Activated CD4-positive, CD25-positive, alpha-beta regulatory T cell (primary cell): Measurements from ENCODE around the gene GNPTAB.

Experiments used
- DNase-seq, 4 experiments: peaks; one replicate each; lab custom pipeline; 2025; lab: John Stamatoyannopoulos, UW

The GNPTAB gene

GRCh38 chr12:101804409-101804808 is 26.4 kb downstream of the GNPTAB start:
- DNase-seq: no peak

DNA sequence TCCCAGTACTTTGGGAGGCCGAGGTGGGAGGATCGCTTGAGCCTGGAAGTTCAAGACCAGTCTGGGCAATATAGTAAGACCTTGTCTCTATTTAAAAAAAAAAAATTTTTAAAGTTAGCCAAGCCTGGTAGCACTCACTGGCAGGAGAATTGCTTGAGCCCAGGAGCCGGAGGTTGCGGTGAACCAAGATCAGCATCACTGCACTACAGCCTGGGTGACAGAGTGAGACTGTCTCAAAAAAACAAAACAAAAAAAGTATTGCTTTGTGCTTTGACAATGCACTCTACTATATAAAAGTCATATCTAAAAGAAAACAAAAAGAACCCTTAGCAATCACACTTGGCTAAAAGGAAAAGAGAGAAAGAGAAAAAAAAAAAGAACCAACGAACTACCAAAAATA is 26.8 kb downstream of the GNPTAB start:
- DNase-seq: no peak

DNA sequence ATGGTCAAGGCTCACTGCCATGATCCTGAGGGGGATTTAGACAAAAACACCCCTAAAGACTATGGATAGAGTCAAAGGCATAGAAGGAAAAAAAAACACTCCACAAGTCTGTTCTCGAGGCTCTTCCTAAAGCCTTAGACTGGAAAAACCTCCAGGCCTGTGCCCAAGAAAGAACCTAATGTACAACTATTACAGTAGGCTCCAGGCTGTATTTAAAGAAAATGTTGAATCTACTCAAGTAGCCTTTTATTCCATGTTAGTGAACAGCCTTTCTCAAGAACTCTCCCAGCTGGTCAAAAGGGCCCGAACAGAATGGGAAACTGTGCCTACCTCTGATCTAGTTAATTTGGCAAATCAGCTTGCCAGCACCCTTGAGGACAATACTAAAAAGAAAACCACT is 28.3 kb downstream of the GNPTAB start:
- DNase-seq: no peak

DNA sequence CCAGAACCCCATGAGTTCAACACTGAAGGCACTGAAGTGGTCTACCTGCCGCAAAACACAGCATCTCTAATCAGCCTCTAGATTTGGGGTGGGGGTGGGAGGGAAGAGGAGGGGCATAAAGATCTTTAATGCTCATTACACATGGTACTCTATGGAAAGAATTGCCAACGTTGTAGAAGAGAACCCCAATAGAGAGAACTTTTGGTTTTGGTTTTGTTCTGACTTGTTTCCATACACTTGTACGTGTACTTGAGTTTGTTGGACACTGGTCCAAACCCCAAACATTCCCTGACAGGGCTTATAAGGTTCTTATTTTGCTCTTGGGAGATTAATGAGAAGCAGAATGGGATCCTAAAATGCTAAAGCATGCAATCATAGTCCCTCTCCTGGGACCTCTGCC is 31.0 kb downstream of the GNPTAB start:
- DNase-seq: no peak

DNA sequence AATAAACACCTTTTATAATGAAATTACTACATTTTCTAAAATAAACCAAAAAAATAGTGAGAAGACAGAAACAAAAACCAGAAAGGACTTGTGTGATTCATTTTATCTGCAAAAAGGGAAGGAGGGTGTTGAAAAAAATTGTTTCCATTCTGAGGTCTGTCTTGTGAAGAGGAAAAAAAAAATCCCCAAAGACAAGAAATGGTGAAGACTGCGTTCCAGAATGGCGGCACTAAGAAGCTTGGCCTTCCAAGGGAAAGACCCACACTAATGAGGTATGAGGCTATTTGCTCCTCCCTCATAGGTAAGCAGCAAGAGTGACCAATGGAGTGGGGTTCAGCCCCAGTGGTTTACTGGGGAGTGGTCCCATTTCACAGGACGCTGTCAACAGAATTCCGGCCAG is 35.0 kb downstream of the GNPTAB start:
- no peak for DNase-seq

DNA sequence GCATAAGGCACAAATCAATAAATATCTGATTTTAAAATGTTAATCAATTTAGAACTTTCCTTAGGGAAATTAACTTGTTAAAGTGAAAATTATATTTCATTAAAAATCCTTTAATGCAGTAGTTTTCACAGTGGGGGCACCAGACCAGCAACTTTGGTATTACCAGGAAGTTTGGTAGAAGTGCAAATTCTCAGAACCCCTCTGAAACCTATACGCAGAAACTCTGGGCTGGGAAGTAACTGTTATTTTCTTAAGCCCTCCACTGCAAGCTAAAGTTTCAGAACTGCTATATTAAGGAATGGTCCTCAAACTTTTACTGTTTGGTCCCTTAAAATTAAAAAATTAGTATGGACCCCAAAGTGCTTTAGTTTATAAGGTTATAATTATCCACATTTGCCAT is 35.7 kb downstream of the GNPTAB start:
- peak in 1 of 4 experiments; percentile 2 for DNase-seq

- no peak for DNase-seq
Observed at GRCh38 chr12:101794574-101794973, 36.2 kb downstream of the GNPTAB start.

- no peak for DNase-seq
Observed at GRCh38 chr12:101793401-101793800, 37.4 kb downstream of the GNPTAB start.

DNA sequence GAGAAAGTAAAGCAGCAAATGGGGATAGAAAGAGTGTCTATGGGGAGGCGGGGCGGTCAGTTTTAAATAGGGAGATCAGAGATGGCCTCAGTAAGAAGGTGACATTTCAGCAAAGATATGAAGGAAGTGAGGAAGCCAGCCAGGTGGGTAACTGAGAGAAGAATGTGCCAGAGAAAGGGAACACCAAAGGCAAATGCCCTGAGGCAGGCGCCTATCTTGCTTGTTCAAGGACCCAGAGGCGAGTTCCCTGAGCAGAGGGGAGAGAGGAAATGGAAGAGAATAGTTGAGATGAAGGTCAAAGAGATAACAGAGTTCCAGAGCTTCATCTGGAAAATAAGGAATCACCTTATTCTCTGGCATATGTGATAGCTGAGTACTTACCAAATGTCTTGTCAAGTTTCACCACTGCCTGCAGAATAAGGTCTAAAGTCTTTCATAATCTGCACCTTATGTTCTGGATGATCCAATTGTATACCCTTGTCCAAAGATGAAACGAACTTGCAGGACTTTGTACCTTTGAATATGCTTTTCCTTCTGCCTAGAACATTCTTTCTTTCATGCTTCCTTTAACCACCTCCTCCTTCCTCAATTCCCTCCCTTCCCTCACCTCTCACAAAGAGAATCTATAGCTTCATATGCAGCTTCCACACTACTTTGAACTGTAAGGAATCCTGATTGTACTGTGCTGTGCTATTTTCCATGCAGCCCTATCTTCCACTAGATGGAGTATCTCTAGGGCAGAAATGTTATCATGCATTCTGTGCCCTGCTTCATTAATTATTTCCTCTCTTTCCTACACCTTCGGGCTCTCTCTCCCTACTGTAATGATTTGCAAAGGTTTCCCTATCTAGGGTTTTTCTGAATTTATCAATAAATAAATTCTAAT is 38.5 kb downstream of the GNPTAB start:
- DNase-seq: no peak

- DNase-seq: no peak
Observed at GRCh38 chr12:101789171-101789570, 41.6 kb downstream of the GNPTAB start.

GRCh38 chr12:101785671-101786070 is 45.1 kb downstream of the GNPTAB start:
- DNase-seq: no peak

DNA sequence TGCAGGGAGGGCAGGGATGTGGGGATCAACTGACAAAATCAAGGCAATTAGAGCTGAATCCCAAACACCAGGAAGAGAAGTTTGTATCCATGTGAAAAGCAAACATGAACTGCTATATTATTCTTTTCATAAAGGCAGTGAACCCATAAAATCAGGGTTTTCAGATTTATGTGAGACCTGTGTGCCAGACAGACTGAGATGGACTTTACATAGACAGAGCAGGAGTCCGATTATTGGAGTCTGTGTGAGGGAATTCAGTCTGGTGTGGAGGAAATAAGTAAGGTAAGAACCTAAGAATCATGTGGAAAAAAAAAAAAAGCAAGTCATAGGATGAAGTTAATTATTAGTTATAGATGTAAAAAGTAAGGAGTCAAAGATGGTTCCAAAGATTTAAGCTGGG is 46.4 kb downstream of the GNPTAB start:
- no peak for DNase-seq

DNA sequence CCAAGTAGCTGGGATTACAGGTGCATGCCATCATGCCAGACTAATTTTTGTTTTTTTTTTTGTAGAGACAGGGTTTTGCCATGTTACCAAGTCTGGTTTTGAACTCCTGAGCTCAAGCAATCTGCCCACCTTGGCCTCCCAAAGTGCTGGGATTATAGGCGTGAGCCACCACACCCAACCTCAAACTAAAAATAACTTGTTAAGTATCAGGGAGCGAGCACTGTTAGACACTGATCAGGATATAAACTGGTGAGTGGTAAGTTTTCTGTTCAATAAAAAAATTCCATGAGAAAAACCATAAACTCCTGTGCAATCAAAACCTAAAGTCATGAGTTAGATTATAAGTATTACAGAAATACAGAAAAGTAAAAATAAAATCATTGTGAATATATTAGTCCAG is 46.9 kb downstream of the GNPTAB start:
- DNase-seq: no peak

DNA sequence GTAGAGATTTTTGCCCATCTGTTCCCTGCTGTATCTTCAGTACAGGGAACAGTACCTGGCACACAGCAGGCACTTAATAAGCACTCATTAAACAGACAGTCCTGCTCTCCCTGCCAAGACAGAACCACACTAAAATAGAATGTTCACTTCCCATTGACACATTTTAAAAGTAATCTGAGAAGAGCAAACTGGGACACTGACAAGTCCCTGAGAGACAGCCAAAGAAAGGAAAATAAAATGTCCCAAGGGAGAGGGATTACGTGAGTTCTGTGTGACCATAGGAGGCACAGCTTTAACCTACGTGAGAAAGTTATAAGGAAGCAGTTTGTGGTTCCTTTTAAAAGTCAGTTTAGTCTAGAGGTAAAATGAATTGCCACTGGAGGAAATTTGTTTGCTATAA is 47.6 kb downstream of the GNPTAB start:
- DNase-seq: no peak

DNA sequence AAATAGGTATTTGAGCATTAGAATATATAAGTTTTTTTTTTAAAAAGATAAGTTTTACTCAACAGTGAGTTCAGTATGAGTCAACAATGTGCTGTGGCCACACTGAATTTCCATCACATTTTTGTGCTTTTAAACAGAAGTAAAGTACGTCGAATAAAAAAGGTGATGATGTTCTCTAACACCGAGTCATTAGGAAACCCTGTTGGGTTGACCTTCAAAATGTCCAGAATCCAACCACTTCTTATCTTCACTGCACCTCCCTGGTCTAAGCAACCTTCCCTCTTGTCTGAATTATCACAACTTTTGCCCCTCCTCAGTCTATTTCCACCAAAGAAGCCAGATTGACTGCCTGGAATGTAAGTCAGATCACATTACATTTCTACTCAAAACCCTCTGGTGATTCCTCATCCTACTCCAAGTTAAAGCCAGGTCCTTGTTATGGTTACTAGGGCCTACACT is 48.5 kb downstream of the GNPTAB start:
- no peak for DNase-seq

GRCh38 chr12:101781834-101782233 is 48.9 kb downstream of the GNPTAB start:
- DNase-seq: no peak

DNA sequence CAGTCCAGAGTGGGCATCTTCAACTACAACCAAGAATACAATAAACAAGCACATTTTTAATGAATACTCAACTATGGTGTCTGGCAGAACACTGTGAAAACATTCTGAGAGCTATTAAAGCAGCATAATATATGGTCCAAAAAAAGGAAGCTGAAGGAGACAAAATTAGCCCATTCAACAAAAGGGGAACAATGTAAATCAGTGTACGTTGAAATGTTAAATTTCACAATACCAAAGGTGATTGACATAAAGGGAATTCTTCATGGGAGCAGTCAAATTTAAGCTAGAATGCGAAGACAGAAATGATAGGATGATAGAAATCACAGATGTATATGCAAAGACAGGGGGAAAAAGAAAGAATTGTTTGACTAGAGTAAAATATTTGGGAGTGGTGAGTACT is 50.2 kb downstream of the GNPTAB start:
- no peak for DNase-seq

DNA sequence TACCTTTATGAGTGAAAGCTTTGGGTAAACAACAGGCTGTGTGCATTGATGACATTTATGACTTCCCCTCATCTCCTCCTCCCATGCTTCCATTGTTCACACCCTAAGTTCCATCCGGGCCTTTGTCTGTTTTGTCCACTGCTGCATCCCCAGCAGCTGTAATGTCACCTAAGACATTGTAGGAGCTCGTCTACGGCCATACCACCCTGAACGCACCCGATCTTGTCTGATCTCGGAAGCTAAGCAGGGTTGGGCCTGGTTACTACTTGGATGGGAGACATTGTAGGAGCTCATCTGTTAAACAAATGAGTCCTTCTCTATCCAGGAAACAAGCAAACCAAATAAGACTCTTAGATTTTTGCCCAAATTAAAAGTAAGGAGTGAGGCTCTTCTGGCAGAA is 51.1 kb downstream of the GNPTAB start:
- DNase-seq: no peak

GRCh38 chr12:101779200-101779599 is 51.6 kb downstream of the GNPTAB start:
- no peak for DNase-seq

GRCh38 chr12:101777978-101778377 is 52.8 kb downstream of the GNPTAB start:
- no peak for DNase-seq

- no peak for DNase-seq
Observed at GRCh38 chr12:101777485-101777884, 53.3 kb downstream of the GNPTAB start.

- no peak for DNase-seq
Observed at GRCh38 chr12:101775816-101776215, 54.9 kb downstream of the GNPTAB start.

- peak; percentile 9 to 50 (median 38) for DNase-seq
Observed at GRCh38 chr12:101773650-101774162, 57.1 kb downstream of the GNPTAB start.
